ENCODE measurements around the gene TBX1. TPM values are rescaled to one million over a fixed set of nuclear protein-coding genes. Genes with fewer than 3 reads are reported as not detected.

Gene TBX1
- total RNA-seq, 1 experiment from 2014 or later, result 5.3 TPM

GRCh38 chr22:19750507-19751490 lies 9.8 kb upstream of the TBX1 start:
- Histone ChIP-seq H3K4me1 (peaks cover 15% of the 10 kb centered on the region), H3K4me3 (ENCODE audit: low read depth, low read length) (no peak overlapping the region), H3K27me3 (replicated peaks; ENCODE audit: control insufficient read depth, insufficient read depth, low read length) (no peaks in the 10 kb centered on the region; the same call in none of the 2 replicates), H3K9me3 (no peaks in the 10 kb centered on the region), H3K36me3 (ENCODE audit: control insufficient read depth, insufficient read depth, low read length) (no peaks in the 10 kb centered on the region)
- CTCF ChIA-PET, result interaction anchor here (0.6 to 1.8 kb wide), 3 partner anchors 21 to 159 kb away, joined by 3 to 9 read pairs (median 4); partner anchors contain the start of gene GP1BB
- H3K4me3 Mint-ChIP-seq (ENCODE audit: unreplicated experiment), result no peak overlapping the region
- peak in 1 of 2 experiments; percentile 49 for DNase-seq
- H3K9me3 Mint-ChIP-seq (ENCODE audit: unreplicated experiment), result no peaks in the 10 kb centered on the region
- intact Hi-C loops (cut with micrococcal nuclease; ENCODE audit: unreplicated experiment), result no loop called here
- TF ChIP-seq CTCF (IDR thresholded peaks at IDR 0.05; ENCODE audit: insufficient read depth in 1 of 2, low read depth in 1 of 2, low read length in 1 of 2, severe bottlenecking in 1 of 2, unreplicated experiment in 1 of 2), result no peak
- peak overlapping the region; percentile 61 for H3K27ac Mint-ChIP-seq (ENCODE audit: unreplicated experiment)
- no peaks in the 10 kb centered on the region for H3K36me3 Mint-ChIP-seq (ENCODE audit: insufficient read depth, unreplicated experiment)
- POLR2A ChIA-PET, result interaction anchor here (0.5 to 1.1 kb wide), 2 partner anchors 9 to 10 kb away, joined by 3 to 4 read pairs; no protein-coding TSS in a partner anchor
- BruUV-seq (replicated peaks), result no TSS peak
- no peaks in the 10 kb centered on the region for H3K27me3 Mint-ChIP-seq (ENCODE audit: insufficient read depth, unreplicated experiment)
- no peaks in the 10 kb centered on the region for H3K4me1 Mint-ChIP-seq (ENCODE audit: low read depth, unreplicated experiment)

GRCh38 chr22:19751497-19752245 lies 8.9 kb upstream of the TBX1 start:
- H3K36me3 ChIP-seq (ENCODE audit: control insufficient read depth, insufficient read depth, low read length), result no peaks in the 10 kb centered on the region
- H3K4me1 Mint-ChIP-seq (ENCODE audit: low read depth, unreplicated experiment), result no peaks in the 10 kb centered on the region
- H3K27me3 ChIP-seq (replicated peaks; ENCODE audit: control insufficient read depth, insufficient read depth, low read length), result no peaks in the 10 kb centered on the region; the same call in none of the 2 replicates
- H3K4me3 Mint-ChIP-seq (ENCODE audit: unreplicated experiment), result no peak overlapping the region
- H3K27ac Mint-ChIP-seq (ENCODE audit: unreplicated experiment), result peak overlapping the region; percentile 61
- TF ChIP-seq CTCF (IDR thresholded peaks at IDR 0.05; ENCODE audit: insufficient read depth in 1 of 2, low read depth in 1 of 2, low read length in 1 of 2, severe bottlenecking in 1 of 2, unreplicated experiment in 1 of 2), result no peak
- ChIA-PET CTCF (interaction anchor here (0.6 to 1.8 kb wide), 3 partner anchors 22 to 158 kb away, joined by 3 to 9 read pairs (median 4); partner anchors contain the start of gene GP1BB), POLR2A (interaction anchor here (1.1 kb wide), 1 partner anchor 10 kb away, joined by 3 read pairs; no protein-coding TSS in a partner anchor)
- no TSS peak for BruUV-seq (replicated peaks)
- H3K36me3 Mint-ChIP-seq (ENCODE audit: insufficient read depth, unreplicated experiment), result no peaks in the 10 kb centered on the region
- intact Hi-C loops (cut with micrococcal nuclease; ENCODE audit: unreplicated experiment), result no loop called here
- no peaks in the 10 kb centered on the region for H3K9me3 ChIP-seq
- no peaks in the 10 kb centered on the region for H3K9me3 Mint-ChIP-seq (ENCODE audit: unreplicated experiment)
- no peak for DNase-seq
- no peak overlapping the region for H3K4me3 ChIP-seq (ENCODE audit: low read depth, low read length)
- peaks cover 18% of the 10 kb centered on the region for H3K4me1 ChIP-seq
- no peaks in the 10 kb centered on the region for H3K27me3 Mint-ChIP-seq (ENCODE audit: insufficient read depth, unreplicated experiment)

Measured in Caco-2 (cell line).